Islet of Langerhans (tissue), 1 donor: ENCODE measurements around the gene CCHCR1.

ENCODE experiments used
- FAIRE-seq: peaks from one replicate; lab custom pipeline; 2011; peaks lifted over from hg19 to GRCh38; lab: Jason Lieb, UNC

The CCHCR1 gene

GRCh38 chr6:31162463-31163165 lies 5.0 kb upstream of the CCHCR1 start:
- FAIRE-seq, result no peak

GRCh38 chr6:31161216-31162126 lies 3.9 kb upstream of the CCHCR1 start:
- FAIRE-seq, result no peak

- no peak for FAIRE-seq
These were observed 1.6 kb upstream of the CCHCR1 start for GRCh38 chr6:31158863-31159855.

- FAIRE-seq, result no peak
These were observed 699 bp upstream of the CCHCR1 start, which contains the start of gene TCF19 for GRCh38 chr6:31158140-31158862. Gene TCF19, plus strand, starts transcription at chr6:31158589. Its CDS starts 881 bp downstream, at chr6:31159470.

- FAIRE-seq, result no peak
These were observed 961 bp downstream of the CCHCR1 start for GRCh38 chr6:31156641-31157040.

- FAIRE-seq, result no peak
These were observed 3.2 kb downstream of the CCHCR1 start for GRCh38 chr6:31154436-31154835.

- FAIRE-seq, result no peak
These were observed 4.8 kb downstream of the CCHCR1 start for GRCh38 chr6:31152781-31153180.

- no peak for FAIRE-seq
These were observed 7.7 kb downstream of the CCHCR1 start for GRCh38 chr6:31149827-31150447.

- no peak for FAIRE-seq
These were observed 12.2 kb downstream of the CCHCR1 start for GRCh38 chr6:31145386-31145785.

GRCh38 chr6:31144970-31145340 lies 12.6 kb downstream of the CCHCR1 start:
- FAIRE-seq, result no peak

GRCh38 chr6:31144296-31144969 lies 13.2 kb downstream of the CCHCR1 start:
- FAIRE-seq, result no peak

- no peak for FAIRE-seq
These were observed 14.5 kb downstream of the CCHCR1 start for GRCh38 chr6:31143148-31143547.

GRCh38 chr6:31142361-31142761 lies 15.2 kb downstream of the CCHCR1 start:
- no peak for FAIRE-seq

- no peak for FAIRE-seq
These were observed 17.0 kb downstream of the CCHCR1 start for GRCh38 chr6:31140643-31141042.

GRCh38 chr6:31139599-31139998 lies 18.0 kb downstream of the CCHCR1 start:
- no peak for FAIRE-seq

GRCh38 chr6:31138982-31139381 lies 18.6 kb downstream of the CCHCR1 start, which contains the start of gene PSORS1C2:
Gene PSORS1C2, minus strand, starts transcription at chr6:31139066. Its CDS starts 40 bp downstream, at chr6:31139026.
- FAIRE-seq, result no peak

- no peak for FAIRE-seq
These were observed 21.9 kb downstream of the CCHCR1 start for GRCh38 chr6:31135710-31136109.

- no peak for FAIRE-seq
These were observed 24.8 kb downstream of the CCHCR1 start for GRCh38 chr6:31132806-31133205.

GRCh38 chr6:31131595-31131994 lies 26.0 kb downstream of the CCHCR1 start:
- no peak for FAIRE-seq

- FAIRE-seq, result no peak
These were observed 26.9 kb downstream of the CCHCR1 start for GRCh38 chr6:31130751-31131150.
